Loucy (cell line): ENCODE measurements around the gene SECISBP2L.

Experiments
- H2AFZ ChIP-seq: fragments of 200-600 bp; sonication (generic); 2 replicates; pipeline ENCODE4 v1.6.0; 2016; ENCODE audit warnings: antibody characterized with exemption, mild to moderate bottlenecking, low read length, moderate library complexity
- H3F3A ChIP-seq: fragments of 200-600 bp; 2 replicates; pipeline ENCODE4 v1.6.0; 2016; ENCODE audit warnings: antibody characterized with exemption, low read depth, mild to moderate bottlenecking
- H3K27me3 ChIP-seq: fragments of 200-600 bp; sonication (generic); 2 replicates; pipeline ENCODE4 v1.6.1; 2014; ENCODE audit warnings: low read length, mild to moderate bottlenecking; ENCODE audit not compliant: insufficient read depth, poor library complexity, severe bottlenecking
- H3K36me3 ChIP-seq: fragments of 200-600 bp; sonication (generic); 2 replicates; pipeline ENCODE4 v1.6.1; 2016; ENCODE audit warnings: low read length; ENCODE audit not compliant: insufficient read depth
- H3K4me1 ChIP-seq: fragments of 200-600 bp; sonication (generic); 2 replicates; pipeline ENCODE4 v1.5.1; 2014; ENCODE audit warnings: low read length, mild to moderate bottlenecking; ENCODE audit not compliant: insufficient read depth, poor library complexity, severe bottlenecking
- H3K4me2 ChIP-seq: fragments of 200-600 bp; sonication (generic); 2 replicates; pipeline ENCODE4 v1.6.0; 2014; ENCODE audit warnings: antibody characterized with exemption, low read length, low read depth, mild to moderate bottlenecking; ENCODE audit not compliant: poor library complexity, severe bottlenecking
- H3K4me3 ChIP-seq: fragments of 200-600 bp; sonication (generic); 2 replicates; pipeline ENCODE4 v1.5.1; 2014; ENCODE audit warnings: low read length, mild to moderate bottlenecking, mixed read lengths; ENCODE audit not compliant: poor library complexity, severe bottlenecking
- H3K79me2 ChIP-seq: fragments of 200-600 bp; sonication (generic); 2 replicates; pipeline ENCODE4 v1.6.1; 2014; ENCODE audit warnings: low read length; ENCODE audit not compliant: insufficient read depth
- H3K9ac ChIP-seq: fragments of 200-600 bp; sonication (generic); 2 replicates; pipeline ENCODE4 v1.6.0; 2014; ENCODE audit warnings: mild to moderate bottlenecking, low read depth, low read length, moderate library complexity; ENCODE audit not compliant: poor library complexity, severe bottlenecking
- H3K9me2 ChIP-seq: fragments of 200-600 bp; sonication (generic); replicated peaks from 2 replicates; pipeline ENCODE4 v1.6.1; 2016; ENCODE audit warnings: low read depth, low read length, mixed read lengths
- H3K9me3 ChIP-seq: fragments of 200-600 bp; sonication (generic); 2 replicates; pipeline ENCODE4 v1.6.1; 2014; ENCODE audit warnings: mild to moderate bottlenecking, antibody characterized with exemption, low read length, low read depth; ENCODE audit not compliant: insufficient read depth
- H4K20me1 ChIP-seq: fragments of 200-600 bp; sonication (generic); 2 replicates; pipeline ENCODE4 v1.6.0; 2014; ENCODE audit warnings: antibody characterized with exemption, low read length, mild to moderate bottlenecking; ENCODE audit not compliant: insufficient read depth, poor library complexity, severe bottlenecking
- CTCF ChIP-seq: fragments of 200-600 bp; sonication (generic); conservative IDR thresholded peaks from 2 replicates; pipeline ENCODE4 v1.5.1; 2014; ENCODE audit warnings: mild to moderate bottlenecking, antibody characterized with exemption, low read length
- EZH2phosphoT487 ChIP-seq: fragments of 200-600 bp; IDR thresholded peaks from 2 replicates; pipeline ENCODE4 v1.6.1; 2018; ENCODE audit warnings: antibody characterized with exemption, mild to moderate bottlenecking, moderate library complexity, borderline replicate concordance

Gene SECISBP2L

GRCh38 chr15:48992096-48992495 is 54.1 kb downstream of the SECISBP2L start:
- no peak overlapping the region for H2AFZ ChIP-seq
- no peaks in the 10 kb centered on the region for H4K20me1 ChIP-seq
- H3K4me3 ChIP-seq, result no peak overlapping the region
- no peaks in the 10 kb centered on the region for H3K79me2 ChIP-seq
- H3K9me3 ChIP-seq, result no peaks in the 10 kb centered on the region
- H3K4me2 ChIP-seq, result no peak overlapping the region
- H3K27me3 ChIP-seq, result no peaks in the 10 kb centered on the region
- no peak for TF ChIP-seq EZH2phosphoT487
- no peak for TF ChIP-seq CTCF
- H3K36me3 ChIP-seq, result peaks cover 55% of the 10 kb centered on the region
- H3K4me1 ChIP-seq, result no peaks in the 10 kb centered on the region
- no peaks in the 10 kb centered on the region for H3K9me2 ChIP-seq
- H3F3A ChIP-seq, result no peaks in the 10 kb centered on the region
- no peak overlapping the region for H3K9ac ChIP-seq

- H3K4me3 ChIP-seq, result no peak overlapping the region
- H3K9ac ChIP-seq, result no peak overlapping the region
- H3K9me2 ChIP-seq, result no peaks in the 10 kb centered on the region
- TF ChIP-seq EZH2phosphoT487 (no peak), CTCF (no peak)
- no peaks in the 10 kb centered on the region for H4K20me1 ChIP-seq
- H3K4me1 ChIP-seq, result no peaks in the 10 kb centered on the region
- peaks cover 30% of the 10 kb centered on the region for H3K36me3 ChIP-seq
- no peaks in the 10 kb centered on the region for H3K79me2 ChIP-seq
- no peak overlapping the region for H2AFZ ChIP-seq
- no peaks in the 10 kb centered on the region for H3K27me3 ChIP-seq
- H3K4me2 ChIP-seq, result no peak overlapping the region
- H3K9me3 ChIP-seq, result no peaks in the 10 kb centered on the region
- no peaks in the 10 kb centered on the region for H3F3A ChIP-seq
These were observed 57.1 kb downstream of the SECISBP2L start for GRCh38 chr15:48989170-48989569.

DNA sequence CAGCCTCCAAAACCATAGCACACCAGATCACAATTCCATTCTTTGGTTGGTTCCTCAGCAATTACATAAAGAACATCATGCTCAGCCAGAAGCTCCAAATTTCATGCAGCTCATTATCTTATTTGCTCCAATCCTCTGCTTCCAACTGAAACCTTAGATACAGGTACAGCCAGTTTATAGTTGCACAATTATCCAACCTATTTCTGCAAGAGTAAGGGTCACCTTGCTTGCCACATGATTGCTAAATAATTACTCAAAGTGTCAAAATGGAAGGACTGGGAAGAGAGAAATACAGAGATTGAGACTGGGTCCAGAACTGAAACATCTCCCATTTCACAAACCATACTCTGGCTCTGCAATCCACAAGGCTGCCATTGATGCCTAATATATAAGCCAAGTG is 59.1 kb downstream of the SECISBP2L start:
- H3K4me3 ChIP-seq, result no peak overlapping the region
- no peak overlapping the region for H2AFZ ChIP-seq
- no peaks in the 10 kb centered on the region for H3K9me3 ChIP-seq
- no peak for TF ChIP-seq CTCF
- no peak for TF ChIP-seq EZH2phosphoT487
- H3K4me1 ChIP-seq, result no peaks in the 10 kb centered on the region
- H3K9me2 ChIP-seq, result no peaks in the 10 kb centered on the region
- no peak overlapping the region for H3K9ac ChIP-seq
- no peaks in the 10 kb centered on the region for H3K79me2 ChIP-seq
- H3K27me3 ChIP-seq, result no peaks in the 10 kb centered on the region
- no peaks in the 10 kb centered on the region for H3F3A ChIP-seq
- H4K20me1 ChIP-seq, result no peaks in the 10 kb centered on the region
- H3K4me2 ChIP-seq, result no peak overlapping the region
- peaks cover 18% of the 10 kb centered on the region for H3K36me3 ChIP-seq
